Renal cortical epithelial cell (primary cell): ENCODE measurements around the gene E2F4. TPM values are rescaled to one million over a fixed set of nuclear protein-coding genes. Genes with fewer than 3 reads are reported as not detected.

Source experiments
- total RNA-seq: library from RNA; depleted of rRNA; stranded (reverse); fragments of >200 nt; gene quantifications from 2 replicates; pipeline ENCODE4 v1.2.3, GENCODE V29; 2014

The E2F4 gene
- total RNA-seq, 1 donor from 2014 or later: 56.0 TPM

Other genes with a start within 250 kb of the E2F4 start
- 0.69 and 1.3 TPM in 2 replicates for gene CES3, start 230.9 kb upstream of the E2F4 start, total RNA-seq
- gene CES4A, start 203.6 kb upstream of the E2F4 start, total RNA-seq: 2.1 and 13.6 TPM in 2 replicates
- gene CBFB, start 163.0 kb upstream of the E2F4 start, total RNA-seq: 113 and 132 TPM in 2 replicates
- gene PHAF1, start 82.2 kb upstream of the E2F4 start, total RNA-seq: 9.0 and 25.5 TPM in 2 replicates
- 11.6 and 27.4 TPM in 2 replicates for gene B3GNT9, start 41.2 kb upstream of the E2F4 start, total RNA-seq
- 26.2 and 45.8 TPM in 2 replicates for gene TRADD, start 32.2 kb upstream of the E2F4 start, total RNA-seq
- 13.5 TPM in 2 replicates for gene FBXL8, start 32.2 kb upstream of the E2F4 start, total RNA-seq
- 5.7 and 12.5 TPM in 2 replicates for gene HSF4, start 27.4 kb upstream of the E2F4 start, total RNA-seq
- 26.2 and 27.1 TPM in 2 replicates for gene NOL3, start 21.6 kb upstream of the E2F4 start, total RNA-seq
- gene MATCAP1, start 8.2 kb upstream of the E2F4 start, total RNA-seq: 3.3 and 10.7 TPM in 2 replicates
- gene EXOC3L1, start 2.0 kb upstream of the E2F4 start, total RNA-seq: 0.35 and 0.52 TPM in 2 replicates
- 3.1 and 20.1 TPM in 2 replicates for gene ELMO3, start 7.0 kb downstream of the E2F4 start, total RNA-seq
- 22.0 and 50.2 TPM in 2 replicates for gene TMEM208, start 35.0 kb downstream of the E2F4 start, total RNA-seq
- gene FHOD1, start 55.3 kb downstream of the E2F4 start, total RNA-seq: 5.4 and 20.5 TPM in 2 replicates
- 0.60 and 0.69 TPM in 2 replicates for gene SLC9A5, start 56.8 kb downstream of the E2F4 start, total RNA-seq
- 13.9 and 18.5 TPM in 2 replicates for gene PLEKHG4, start 87.4 kb downstream of the E2F4 start, total RNA-seq
- 0.25 TPM in 1 of 2 replicates, not detected in the other for gene KCTD19, start 134.6 kb downstream of the E2F4 start, total RNA-seq
- 1.6 TPM in 1 of 2 replicates, not detected in the other for gene LRRC36, start 134.7 kb downstream of the E2F4 start, total RNA-seq
- 0.10 TPM in 1 of 2 replicates, not detected in the other for gene TPPP3, start 201.3 kb downstream of the E2F4 start, total RNA-seq
- gene ZDHHC1, start 224.3 kb downstream of the E2F4 start, total RNA-seq: 4.2 and 10.3 TPM in 2 replicates
- 1.7 TPM in 1 of 2 replicates, not detected in the other for gene HSD11B2, start 239.0 kb downstream of the E2F4 start, total RNA-seq